Measurements from ENCODE around the gene ICE1. TPM values are rescaled to one million over a fixed set of nuclear protein-coding genes. Genes with fewer than 3 reads are reported as not detected.

The ICE1 gene
- total and polyA plus RNA-seq, 2 of the 4 experiments (the other 2 are of a cell fraction), result 9.0 to 18.5 TPM

GRCh38 chr5:5474961-5475360 lies 52.5 kb downstream of the ICE1 start:
- H3K56ac ChIP-seq (ENCODE audit: extremely low read depth, insufficient read depth, low read length), result no peak overlapping the region
- H4K5ac ChIP-seq (ENCODE audit: low read depth, low read length), result no peak overlapping the region
- CTCF ChIA-PET, result no interaction called here
- peaks cover 5% of the 10 kb centered on the region; the same call in 1 of the 2 replicates for H3K9me1 ChIP-seq (ENCODE audit: insufficient read depth, low read length)
- H2AK9ac ChIP-seq (replicated peaks; ENCODE audit: low read depth, low read length, poor library complexity), result no peak overlapping the region
- no peak overlapping the region for H3K4ac ChIP-seq (ENCODE audit: low read depth, low read length)
- no peak overlapping the region for H3K23ac ChIP-seq (ENCODE audit: low read depth, low read length)
- H3K4me2 ChIP-seq (ENCODE audit: low read depth, low read length), result no peak overlapping the region
- POLR2A ChIA-PET (ENCODE audit: unreplicated experiment), result no interaction called here
- no peak overlapping the region for H2AK5ac ChIP-seq (ENCODE audit: low read depth, low read length)
- H3K27ac ChIP-seq (ENCODE audit: insufficient read depth, low read length), result no peak overlapping the region
- no peak overlapping the region for H3K4me3 ChIP-seq (ENCODE audit: insufficient read depth, low read depth, low read length)
- intact Hi-C loops (cut with micrococcal nuclease), result no loop called here
- H3K9me3 ChIP-seq (ENCODE audit: control insufficient read depth, insufficient read depth, low read length), result no peaks in the 10 kb centered on the region
- H2BK15ac ChIP-seq (ENCODE audit: low read depth, low read length), result no peak overlapping the region
- in situ Hi-C loops (cut with MboI; ENCODE audit: low sequenced_read_pairs), result loop anchor here (25.0 kb wide), 1 partner anchor 1262 kb away; no protein-coding TSS in a partner anchor
- H3K4me1 ChIP-seq (ENCODE audit: control insufficient read depth, insufficient read depth, low read length), result no peaks in the 10 kb centered on the region
- BruUV-seq (replicated peaks), result no TSS peak
- no peak overlapping the region for H3K18ac ChIP-seq (ENCODE audit: low read depth, low read length)
- ATAC-seq (ENCODE audit: low read depth) (no peak), DNase-seq (no peak)
- dilution Hi-C loops (cut with HindIII; ENCODE audit: low sequenced_read_pairs, unreplicated experiment), result no loop called here
- no CpG with 5 or more reads among the region's 5 CpGs for WGBS, 2 experiments (ENCODE audit: extremely low coverage in 2 of 2, insufficient read length in 1 of 2)
- no peak overlapping the region for H4K8ac ChIP-seq (ENCODE audit: low read depth in 2 of 2, low read length in 2 of 2)
- no peaks in the 10 kb centered on the region for H3K27me3 ChIP-seq (ENCODE audit: control insufficient read depth, insufficient read depth, low read length)
- peaks cover 16% of the 10 kb centered on the region for H3K36me3 ChIP-seq (ENCODE audit: control insufficient read depth, insufficient read depth, low read length)
- H2BK120ac ChIP-seq (ENCODE audit: low read depth, low read length), result no peak overlapping the region
- no peak overlapping the region for H2BK5ac ChIP-seq (ENCODE audit: low read depth, low read length, poor library complexity, severe bottlenecking)
- TF ChIP-seq FOS (IDR thresholded peaks at IDR 0.05; ENCODE audit: low read depth, low read length) (no peak), MAZ (IDR thresholded peaks at IDR 0.05; ENCODE audit: borderline replicate concordance, low read depth, low read length) (no peak), CEBPB (IDR thresholded peaks at IDR 0.05; ENCODE audit: low read depth, low read length) (no peak), MXI1 (IDR thresholded peaks at IDR 0.05; ENCODE audit: borderline replicate concordance, low read depth, low read length) (no peak), BHLHE40 (IDR thresholded peaks at IDR 0.05; ENCODE audit: low read depth, low read length) (no peak), RFX5 (IDR thresholded peaks at IDR 0.05; ENCODE audit: low read depth, low read length) (no peak), POLR2A (IDR thresholded peaks at IDR 0.05; ENCODE audit: low read depth, low read length) (no peak), RAD21 (IDR thresholded peaks at IDR 0.05; ENCODE audit: low read length) (no peak), NFE2L2 (IDR thresholded peaks at IDR 0.05; ENCODE audit: low read depth, low read length) (no peak), ELK1 (IDR thresholded peaks at IDR 0.05; ENCODE audit: borderline replicate concordance, low read depth, low read length) (no peak), CTCF (conservative IDR thresholded peaks at IDR 0.05; ENCODE audit: low read depth, low read length) (no peak), USF2 (IDR thresholded peaks at IDR 0.05; ENCODE audit: low read depth, low read length) (no peak), RCOR1 (IDR thresholded peaks at IDR 0.05; ENCODE audit: insufficient replicate concordance, low read length) (no peak), CHD1 (IDR thresholded peaks at IDR 0.05; ENCODE audit: low read depth, low read length) (no peak), SMC3 (IDR thresholded peaks at IDR 0.05; ENCODE audit: low read depth, low read length) (no peak), MAFK (IDR thresholded peaks at IDR 0.05; ENCODE audit: low read depth, low read length) (no peak)
- no peak overlapping the region for H3K14ac ChIP-seq (replicated peaks; ENCODE audit: low read depth, low read length)
- no peak overlapping the region for H4K91ac ChIP-seq (ENCODE audit: insufficient read depth, low read depth, low read length)
- H4K20me1 ChIP-seq (ENCODE audit: insufficient read depth, low read length), result no peaks in the 10 kb centered on the region; the same call in 1 of the 2 replicates
- H3K79me1 ChIP-seq (ENCODE audit: low read depth in 1 of 2, low read length in 2 of 2), result peaks cover 2 to 3% of the 10 kb centered on the region in 2 experiments; a peak in 2 of 4 replicates
- H2AFZ ChIP-seq (replicated peaks; ENCODE audit: low read length, poor library complexity), result no peak overlapping the region
- no peak overlapping the region for H2BK20ac ChIP-seq (ENCODE audit: low read depth, low read length)
- H3K9ac ChIP-seq (ENCODE audit: low read depth, low read length), result no peak overlapping the region
